Measurements from ENCODE around the gene GBP4.

DNA sequence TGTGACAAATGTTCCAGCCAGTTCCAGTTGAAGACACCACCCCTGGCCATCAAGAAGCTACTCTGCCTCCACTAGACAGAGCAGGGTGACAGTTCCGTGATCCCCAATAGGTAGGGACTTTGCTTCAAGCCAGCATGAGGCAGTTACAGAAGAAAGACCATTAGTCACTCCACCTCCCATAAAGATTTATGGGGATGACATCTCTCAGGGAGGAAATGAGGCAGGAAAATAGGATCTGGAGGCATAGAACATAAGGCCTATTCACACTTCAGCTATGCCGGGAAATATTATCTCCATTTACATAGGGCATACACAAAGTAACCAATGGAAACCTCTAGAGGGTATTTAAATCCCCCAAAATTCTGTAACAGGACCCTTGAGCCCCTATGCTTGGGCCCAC is 19.4 kb downstream of the GBP4 start:
- TF ChIP-seq EP300 (IDR thresholded peaks at IDR 0.05; ENCODE audit: low read depth) (no peak), POLR2A (IDR thresholded peaks at IDR 0.05) (no peak)
